CD4-positive, alpha-beta T cell treated with Interferon gamma for 1 hour (primary cell): Measurements from ENCODE around the gene MYBPC1.
"Not testable (repeated sequence)": the region's sequence is repeated elsewhere in the genome, so short reads cannot be mapped to it uniquely, and the experiment has no call there.

Source experiments
- DNase-seq: peaks from one replicate; pipeline ENCODE4 v3.0.0-alpha.2; 2020

The MYBPC1 gene

GRCh38 chr12:101697197-101697929, 102.6 kb downstream of the MYBPC1 start, which contains the start of gene CHPT1:
Gene CHPT1, plus strand, starts transcription at chr12:101697640. Its CDS starts 222 bp downstream, at chr12:101697862.
- DNase-seq = peak; percentile 71

GRCh38 chr12:101697930-101698799, 103.4 kb downstream of the MYBPC1 start:
- DNase-seq = no peak

GRCh38 chr12:101698800-101699347, 104.1 kb downstream of the MYBPC1 start:
- no peak for DNase-seq

- DNase-seq = no peak
These were observed 105.6 kb downstream of the MYBPC1 start for GRCh38 chr12:101700299-101700820.

GRCh38 chr12:101703487-101703886, 108.7 kb downstream of the MYBPC1 start:
- no peak for DNase-seq

GRCh38 chr12:101706403-101706802, 111.6 kb downstream of the MYBPC1 start:
- DNase-seq = no peak

- no peak for DNase-seq
These were observed 112.5 kb downstream of the MYBPC1 start for GRCh38 chr12:101707131-101707782.

GRCh38 chr12:101710288-101710687, 115.5 kb downstream of the MYBPC1 start:
- no peak for DNase-seq

- no peak for DNase-seq
These were observed 118.4 kb downstream of the MYBPC1 start for GRCh38 chr12:101713059-101713682.

GRCh38 chr12:101713930-101714329, 119.2 kb downstream of the MYBPC1 start:
- no peak for DNase-seq

- no peak for DNase-seq
These were observed 120.2 kb downstream of the MYBPC1 start for GRCh38 chr12:101714877-101715444.

GRCh38 chr12:101719566-101719965, 124.8 kb downstream of the MYBPC1 start:
- no peak for DNase-seq

- no peak for DNase-seq
These were observed 125.3 kb downstream of the MYBPC1 start for GRCh38 chr12:101720118-101720517.

- no peak for DNase-seq
These were observed 127.6 kb downstream of the MYBPC1 start for GRCh38 chr12:101722392-101722791.

GRCh38 chr12:101727098-101727497, 132.3 kb downstream of the MYBPC1 start:
- no peak for DNase-seq

GRCh38 chr12:101729842-101730241, 135.1 kb downstream of the MYBPC1 start:
- DNase-seq = no peak

- no peak for DNase-seq
These were observed 137.5 kb downstream of the MYBPC1 start for GRCh38 chr12:101732318-101732717.

- DNase-seq = no peak
These were observed 138.4 kb downstream of the MYBPC1 start for GRCh38 chr12:101733166-101733565.

GRCh38 chr12:101734482-101734881, 139.7 kb downstream of the MYBPC1 start:
- not testable (repeated sequence) for DNase-seq
